ENCODE results near the gene KAT5. TPM values are rescaled to one million over a fixed set of nuclear protein-coding genes. Genes with fewer than 3 reads are reported as not detected.

Gene KAT5
- total and polyA plus RNA-seq, 2 experiments from 2014 or later = 33.3 to 34.8 TPM

- Histone ChIP-seq H3K27ac (ENCODE audit: low read depth) (no peak overlapping the region), H3K36me3 (ENCODE audit: insufficient read depth) (no peaks in the 10 kb centered on the region), H3K4me3 (no peak overlapping the region), H3K27me3 (ENCODE audit: insufficient read depth) (no peaks in the 10 kb centered on the region), H3K4me2 (no peak overlapping the region), H3F3A (replicated peaks; ENCODE audit: low read depth) (no peaks in the 10 kb centered on the region), H2AFZ (no peak overlapping the region), H3K4me1 (ENCODE audit: insufficient read depth) (no peaks in the 10 kb centered on the region), H3K9me2 (ENCODE audit: insufficient read depth) (no peaks in the 10 kb centered on the region; the same call in 1 of the 2 replicates), H3K79me2 (replicated peaks; ENCODE audit: insufficient read depth) (no peaks in the 10 kb centered on the region), H4K20me1 (replicated peaks; ENCODE audit: insufficient read depth) (no peaks in the 10 kb centered on the region)
- DNase-seq (ENCODE audit: low spot score) (no peak), ATAC-seq (no peak)
- H3K4me3 Mint-ChIP-seq = no peak overlapping the region
- peaks cover 12% of the 10 kb centered on the region for H3K9me3 Mint-ChIP-seq
- H3K4me1 Mint-ChIP-seq = no peaks in the 10 kb centered on the region
- H3K36me3 Mint-ChIP-seq (ENCODE audit: low read depth) = no peaks in the 10 kb centered on the region
- peaks cover 6% of the 10 kb centered on the region for H3K27me3 Mint-ChIP-seq (ENCODE audit: insufficient read depth, low read depth, poor library complexity)
- H3K27ac Mint-ChIP-seq = no peak overlapping the region
- TF ChIP-seq ZNF114 (CRISPR knock-in tag; IDR thresholded peaks at IDR 0.05) (no peak), EZH2phosphoT487 (IDR thresholded peaks at IDR 0.05; ENCODE audit: unreplicated experiment) (no peak), ZNF331 (CRISPR knock-in tag; IDR thresholded peaks at IDR 0.05; ENCODE audit: low read depth) (no peak), STAT1 (IDR thresholded peaks at IDR 0.05; ENCODE audit: unreplicated experiment) (no peak), ZNF462 (CRISPR knock-in tag; IDR thresholded peaks at IDR 0.05) (no peak), CREB1 (CRISPR knock-in tag; IDR thresholded peaks at IDR 0.05; ENCODE audit: low read depth) (no peak), JUNB (IDR thresholded peaks at IDR 0.05; ENCODE audit: unreplicated experiment) (no peak), EZH2 (IDR thresholded peaks at IDR 0.05; ENCODE audit: low read depth, unreplicated experiment) (no peak), POLR2AphosphoS5 (IDR thresholded peaks at IDR 0.05; ENCODE audit: low read depth) (no peak), NANOG (IDR thresholded peaks at IDR 0.05; ENCODE audit: borderline replicate concordance) (no peak)
- TF ChIP-seq, protein P1, sequence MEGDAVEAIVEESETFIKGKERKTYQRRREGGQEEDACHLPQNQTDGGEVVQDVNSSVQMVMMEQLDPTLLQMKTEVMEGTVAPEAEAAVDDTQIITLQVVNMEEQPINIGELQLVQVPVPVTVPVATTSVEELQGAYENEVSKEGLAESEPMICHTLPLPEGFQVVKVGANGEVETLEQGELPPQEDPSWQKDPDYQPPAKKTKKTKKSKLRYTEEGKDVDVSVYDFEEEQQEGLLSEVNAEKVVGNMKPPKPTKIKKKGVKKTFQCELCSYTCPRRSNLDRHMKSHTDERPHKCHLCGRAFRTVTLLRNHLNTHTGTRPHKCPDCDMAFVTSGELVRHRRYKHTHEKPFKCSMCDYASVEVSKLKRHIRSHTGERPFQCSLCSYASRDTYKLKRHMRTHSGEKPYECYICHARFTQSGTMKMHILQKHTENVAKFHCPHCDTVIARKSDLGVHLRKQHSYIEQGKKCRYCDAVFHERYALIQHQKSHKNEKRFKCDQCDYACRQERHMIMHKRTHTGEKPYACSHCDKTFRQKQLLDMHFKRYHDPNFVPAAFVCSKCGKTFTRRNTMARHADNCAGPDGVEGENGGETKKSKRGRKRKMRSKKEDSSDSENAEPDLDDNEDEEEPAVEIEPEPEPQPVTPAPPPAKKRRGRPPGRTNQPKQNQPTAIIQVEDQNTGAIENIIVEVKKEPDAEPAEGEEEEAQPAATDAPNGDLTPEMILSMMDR (conservative IDR thresholded peaks at IDR 0.05; ENCODE audit: low read depth in 2 of 2) = no peak
- TF ChIP-seq, protein P2, sequence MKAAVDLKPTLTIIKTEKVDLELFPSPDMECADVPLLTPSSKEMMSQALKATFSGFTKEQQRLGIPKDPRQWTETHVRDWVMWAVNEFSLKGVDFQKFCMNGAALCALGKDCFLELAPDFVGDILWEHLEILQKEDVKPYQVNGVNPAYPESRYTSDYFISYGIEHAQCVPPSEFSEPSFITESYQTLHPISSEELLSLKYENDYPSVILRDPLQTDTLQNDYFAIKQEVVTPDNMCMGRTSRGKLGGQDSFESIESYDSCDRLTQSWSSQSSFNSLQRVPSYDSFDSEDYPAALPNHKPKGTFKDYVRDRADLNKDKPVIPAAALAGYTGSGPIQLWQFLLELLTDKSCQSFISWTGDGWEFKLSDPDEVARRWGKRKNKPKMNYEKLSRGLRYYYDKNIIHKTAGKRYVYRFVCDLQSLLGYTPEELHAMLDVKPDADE (IDR thresholded peaks at IDR 0.05) = no peak
- TF ChIP-seq, protein P3, sequence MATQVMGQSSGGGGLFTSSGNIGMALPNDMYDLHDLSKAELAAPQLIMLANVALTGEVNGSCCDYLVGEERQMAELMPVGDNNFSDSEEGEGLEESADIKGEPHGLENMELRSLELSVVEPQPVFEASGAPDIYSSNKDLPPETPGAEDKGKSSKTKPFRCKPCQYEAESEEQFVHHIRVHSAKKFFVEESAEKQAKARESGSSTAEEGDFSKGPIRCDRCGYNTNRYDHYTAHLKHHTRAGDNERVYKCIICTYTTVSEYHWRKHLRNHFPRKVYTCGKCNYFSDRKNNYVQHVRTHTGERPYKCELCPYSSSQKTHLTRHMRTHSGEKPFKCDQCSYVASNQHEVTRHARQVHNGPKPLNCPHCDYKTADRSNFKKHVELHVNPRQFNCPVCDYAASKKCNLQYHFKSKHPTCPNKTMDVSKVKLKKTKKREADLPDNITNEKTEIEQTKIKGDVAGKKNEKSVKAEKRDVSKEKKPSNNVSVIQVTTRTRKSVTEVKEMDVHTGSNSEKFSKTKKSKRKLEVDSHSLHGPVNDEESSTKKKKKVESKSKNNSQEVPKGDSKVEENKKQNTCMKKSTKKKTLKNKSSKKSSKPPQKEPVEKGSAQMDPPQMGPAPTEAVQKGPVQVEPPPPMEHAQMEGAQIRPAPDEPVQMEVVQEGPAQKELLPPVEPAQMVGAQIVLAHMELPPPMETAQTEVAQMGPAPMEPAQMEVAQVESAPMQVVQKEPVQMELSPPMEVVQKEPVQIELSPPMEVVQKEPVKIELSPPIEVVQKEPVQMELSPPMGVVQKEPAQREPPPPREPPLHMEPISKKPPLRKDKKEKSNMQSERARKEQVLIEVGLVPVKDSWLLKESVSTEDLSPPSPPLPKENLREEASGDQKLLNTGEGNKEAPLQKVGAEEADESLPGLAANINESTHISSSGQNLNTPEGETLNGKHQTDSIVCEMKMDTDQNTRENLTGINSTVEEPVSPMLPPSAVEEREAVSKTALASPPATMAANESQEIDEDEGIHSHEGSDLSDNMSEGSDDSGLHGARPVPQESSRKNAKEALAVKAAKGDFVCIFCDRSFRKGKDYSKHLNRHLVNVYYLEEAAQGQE (IDR thresholded peaks at IDR 0.05; ENCODE audit: unreplicated experiment) = no peak
These were observed 10.4 kb upstream of the KAT5 start for GRCh38 chr11:65701686-65702085.

Data from GM23338 (cell line).